Caco-2 (cell line): ENCODE measurements around the gene OR10D3. TPM values are rescaled to one million over a fixed set of nuclear protein-coding genes. Genes with fewer than 3 reads are reported as not detected.

Experiments used
- BruUV-seq: library from RNA; stranded (reverse); fragments of 400-500 nt; replicated peaks from 2 replicates; lab custom pipeline; 2021; lab: Mats Ljungman, UMichigan
- CTCF ChIA-PET: fragments of 300-600 bp; sonication (Branson Sonifier 250); formaldehyde crosslinking; loops from one replicate; lab custom pipeline; 2022; ENCODE audit warnings: antibody characterized with exemption; lab: Charles Lee
- POLR2A ChIA-PET: fragments of 300-600 bp; sonication (Branson Sonifier 250); formaldehyde crosslinking; loops from one replicate; lab custom pipeline; 2022; ENCODE audit warnings: antibody characterized with exemption; lab: Charles Lee
- DNase-seq, 2 experiments: peaks; one replicate each; pipeline versions ENCODE4 v3.0.0 to v3.0.0-alpha.2; 2020 to 2022
- H3K27me3 ChIP-seq: replicated peaks from 2 replicates; pipeline ENCODE4 v1.6.0; 2011; ENCODE audit warnings: low read length; ENCODE audit not compliant: control insufficient read depth, insufficient read depth
- H3K36me3 ChIP-seq: 2 replicates; pipeline ENCODE4 v1.5.1; 2011; ENCODE audit warnings: low read length; ENCODE audit not compliant: control insufficient read depth, insufficient read depth
- H3K4me1 ChIP-seq: fragments of 250-450 bp; sonication (Bioruptor Pico); 2 replicates; pipeline ENCODE4 v1.5.1; 2020; ENCODE audit warnings: mild to moderate bottlenecking
- H3K4me3 ChIP-seq: 2 replicates; pipeline ENCODE4 v1.5.1; 2011; ENCODE audit warnings: low read depth, mild to moderate bottlenecking, control low read depth, low read length
- H3K9me3 ChIP-seq: fragments of 250-450 bp; sonication (Bioruptor Pico); 2 replicates; pipeline ENCODE4 v1.5.1; 2020; ENCODE audit warnings: mild to moderate bottlenecking, moderate library complexity
- H3K27ac Mint-ChIP-seq: one replicate; pipeline ENCODE4 v1.8.0; 2022; ENCODE audit warnings: mixed read lengths; ENCODE audit not compliant: unreplicated experiment
- H3K27me3 Mint-ChIP-seq: one replicate; pipeline ENCODE4 v1.8.0; 2022; ENCODE audit warnings: mixed read lengths; ENCODE audit not compliant: insufficient read depth, unreplicated experiment
- H3K36me3 Mint-ChIP-seq: one replicate; pipeline ENCODE4 v1.8.0; 2022; ENCODE audit warnings: mild to moderate bottlenecking, mixed read lengths; ENCODE audit not compliant: insufficient read depth, unreplicated experiment
- H3K4me1 Mint-ChIP-seq: one replicate; pipeline ENCODE4 v1.8.0; 2022; ENCODE audit warnings: low read depth, mixed read lengths; ENCODE audit not compliant: unreplicated experiment
- H3K4me3 Mint-ChIP-seq: one replicate; pipeline ENCODE4 v1.8.0; 2022; ENCODE audit warnings: mild to moderate bottlenecking, moderate library complexity, mixed read lengths; ENCODE audit not compliant: unreplicated experiment
- H3K9me3 Mint-ChIP-seq: one replicate; pipeline ENCODE4 v1.8.0; 2022; ENCODE audit warnings: mixed read lengths; ENCODE audit not compliant: unreplicated experiment
- CTCF ChIP-seq, 2 experiments: fragments of 200-600 bp in 1 of 2; IDR thresholded peaks; 1 replicate in 1 of 2; 2 replicates in 1 of 2; pipeline versions ENCODE4 v1.5.1 to v1.8.0; 2011 to 2022; ENCODE audit warnings: antibody characterized with exemption in 1 of 2, control low read depth in 1 of 2, inconsistent platforms in 1 of 2, low read depth in 1 of 2, low read length in 1 of 2, mild to moderate bottlenecking in 1 of 2, moderate library complexity in 1 of 2; ENCODE audit not compliant: insufficient read depth in 1 of 2, severe bottlenecking in 1 of 2, unreplicated experiment in 1 of 2
- intact Hi-C: fragments of 100-400 bp; cut with micrococcal nuclease; formaldehyde crosslinking; loops from one replicate; pipeline ENCODE4 v1.10.0; 2022; ENCODE audit not compliant: unreplicated experiment
- total RNA-seq: library from RNA; stranded (reverse); gene quantifications from 2 replicates; pipeline ENCODE4 v1.2.3, GENCODE V29; 2022

Gene OR10D3
- total RNA-seq, 1 experiment from 2014 or later = not detected

GRCh38 chr11:124159481-124159880, 23.7 kb upstream of the OR10D3 start:
- H3K4me1 Mint-ChIP-seq = no peaks in the 10 kb centered on the region
- Histone ChIP-seq H3K4me3 (no peak overlapping the region), H3K4me1 (no peaks in the 10 kb centered on the region), H3K9me3 (no peaks in the 10 kb centered on the region), H3K27me3 (peaks cover 2% of the 10 kb centered on the region), H3K36me3 (no peaks in the 10 kb centered on the region)
- no peaks in the 10 kb centered on the region for H3K36me3 Mint-ChIP-seq
- intact Hi-C loops = no loop called here
- POLR2A ChIA-PET = no interaction called here
- CTCF ChIA-PET = no interaction called here
- H3K4me3 Mint-ChIP-seq = no peak overlapping the region
- no peak for TF ChIP-seq CTCF (IDR thresholded peaks at IDR 0.05; ENCODE audit: insufficient read depth in 1 of 2, low read depth in 1 of 2, low read length in 1 of 2, severe bottlenecking in 1 of 2, unreplicated experiment in 1 of 2)
- H3K27ac Mint-ChIP-seq = no peak overlapping the region
- no TSS peak for BruUV-seq
- no peaks in the 10 kb centered on the region for H3K9me3 Mint-ChIP-seq
- DNase-seq = no peak
- H3K27me3 Mint-ChIP-seq = peaks cover 29% of the 10 kb centered on the region

GRCh38 chr11:124160986-124161385, 22.2 kb upstream of the OR10D3 start:
- no peak for TF ChIP-seq CTCF (IDR thresholded peaks at IDR 0.05; ENCODE audit: insufficient read depth in 1 of 2, low read depth in 1 of 2, low read length in 1 of 2, severe bottlenecking in 1 of 2, unreplicated experiment in 1 of 2)
- Histone ChIP-seq H3K27me3 (peaks cover 2% of the 10 kb centered on the region), H3K36me3 (no peaks in the 10 kb centered on the region), H3K9me3 (no peaks in the 10 kb centered on the region), H3K4me3 (no peak overlapping the region), H3K4me1 (no peaks in the 10 kb centered on the region)
- intact Hi-C loops = no loop called here
- Mint-ChIP-seq H3K27me3 (peaks cover 26% of the 10 kb centered on the region), H3K4me3 (no peak overlapping the region), H3K27ac (no peak overlapping the region), H3K9me3 (no peaks in the 10 kb centered on the region), H3K36me3 (no peaks in the 10 kb centered on the region), H3K4me1 (no peaks in the 10 kb centered on the region)
- CTCF ChIA-PET = no interaction called here
- no TSS peak for BruUV-seq
- POLR2A ChIA-PET = no interaction called here
- DNase-seq = no peak

GRCh38 chr11:124167826-124168231, 15.3 kb upstream of the OR10D3 start:
- no peaks in the 10 kb centered on the region for H3K4me1 ChIP-seq
- H3K27me3 ChIP-seq = no peaks in the 10 kb centered on the region
- intact Hi-C loops = no loop called here
- H3K9me3 ChIP-seq = no peaks in the 10 kb centered on the region
- Mint-ChIP-seq H3K36me3 (no peaks in the 10 kb centered on the region), H3K4me3 (no peak overlapping the region), H3K27me3 (peaks cover 15% of the 10 kb centered on the region), H3K4me1 (no peaks in the 10 kb centered on the region), H3K27ac (no peak overlapping the region), H3K9me3 (no peaks in the 10 kb centered on the region)
- no peaks in the 10 kb centered on the region for H3K36me3 ChIP-seq
- POLR2A ChIA-PET = no interaction called here
- CTCF ChIA-PET = no interaction called here
- no TSS peak for BruUV-seq
- no peak for DNase-seq
- TF ChIP-seq CTCF (IDR thresholded peaks at IDR 0.05; ENCODE audit: insufficient read depth in 1 of 2, low read depth in 1 of 2, low read length in 1 of 2, severe bottlenecking in 1 of 2, unreplicated experiment in 1 of 2) = no peak
- H3K4me3 ChIP-seq = no peak overlapping the region
